IPS-18c (cell line): ENCODE data around the gene MAT2A.
"Not testable (repeated sequence)": the region's sequence is repeated elsewhere in the genome, so short reads cannot be mapped to it uniquely, and the experiment has no call there.

ENCODE experiments used
- H3K4me3 ChIP-seq: 2 replicates; pipeline ENCODE4 v1.7.0; 2013; ENCODE audit warnings: low read depth, mild to moderate bottlenecking, low read length, moderate library complexity; ENCODE audit not compliant: insufficient read depth
- H3K9me3 ChIP-seq: one replicate; pipeline ENCODE4 v1.6.1; 2013; ENCODE audit warnings: mild to moderate bottlenecking, low read length, moderate library complexity; ENCODE audit not compliant: control insufficient read depth, insufficient read depth

MAT2A gene

DNA sequence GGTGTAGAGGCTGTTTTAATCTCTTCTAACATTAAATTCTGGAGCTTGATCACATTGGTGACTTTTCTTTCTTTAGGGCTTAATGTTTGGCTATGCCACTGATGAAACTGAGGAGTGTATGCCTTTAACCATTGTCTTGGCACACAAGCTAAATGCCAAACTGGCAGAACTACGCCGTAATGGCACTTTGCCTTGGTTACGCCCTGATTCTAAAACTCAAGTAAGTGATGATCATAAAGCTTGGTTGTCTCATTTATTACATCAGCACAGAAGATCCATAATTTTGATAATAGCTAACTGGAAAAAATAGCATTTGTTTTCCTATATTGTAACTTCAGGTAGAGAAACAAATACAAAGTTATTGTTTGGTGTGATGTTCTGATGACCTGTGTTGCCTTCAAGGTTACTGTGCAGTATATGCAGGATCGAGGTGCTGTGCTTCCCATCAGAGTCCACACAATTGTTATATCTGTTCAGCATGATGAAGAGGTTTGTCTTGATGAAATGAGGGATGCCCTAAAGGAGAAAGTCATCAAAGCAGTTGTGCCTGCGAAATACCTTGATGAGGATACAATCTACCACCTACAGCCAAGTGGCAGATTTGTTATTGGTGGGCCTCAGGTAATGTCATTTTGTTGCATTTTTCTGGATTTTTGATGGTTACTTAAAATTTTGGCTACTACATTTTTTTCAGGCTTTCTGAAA is 2.9 kb downstream of the MAT2A start:
- H3K9me3 ChIP-seq, result no peaks in the 10 kb centered on the region
- no peak overlapping the region for H3K4me3 ChIP-seq

DNA sequence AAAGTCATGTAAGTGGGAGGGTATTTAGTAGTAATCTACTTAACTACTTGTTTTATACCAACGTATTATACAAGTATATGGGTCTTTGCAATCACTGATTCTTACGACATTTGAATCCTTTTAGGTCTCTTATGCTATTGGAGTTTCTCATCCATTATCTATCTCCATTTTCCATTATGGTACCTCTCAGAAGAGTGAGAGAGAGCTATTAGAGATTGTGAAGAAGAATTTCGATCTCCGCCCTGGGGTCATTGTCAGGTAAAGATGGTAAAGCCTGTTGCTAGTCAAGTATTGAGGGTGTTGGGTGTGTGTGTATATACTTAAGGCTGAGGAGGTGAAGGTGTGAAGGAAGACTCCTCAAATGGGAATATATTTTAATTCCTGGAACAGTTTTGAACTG is 3.8 kb downstream of the MAT2A start:
- H3K9me3 ChIP-seq, result no peaks in the 10 kb centered on the region
- H3K4me3 ChIP-seq, result no peak overlapping the region

DNA sequence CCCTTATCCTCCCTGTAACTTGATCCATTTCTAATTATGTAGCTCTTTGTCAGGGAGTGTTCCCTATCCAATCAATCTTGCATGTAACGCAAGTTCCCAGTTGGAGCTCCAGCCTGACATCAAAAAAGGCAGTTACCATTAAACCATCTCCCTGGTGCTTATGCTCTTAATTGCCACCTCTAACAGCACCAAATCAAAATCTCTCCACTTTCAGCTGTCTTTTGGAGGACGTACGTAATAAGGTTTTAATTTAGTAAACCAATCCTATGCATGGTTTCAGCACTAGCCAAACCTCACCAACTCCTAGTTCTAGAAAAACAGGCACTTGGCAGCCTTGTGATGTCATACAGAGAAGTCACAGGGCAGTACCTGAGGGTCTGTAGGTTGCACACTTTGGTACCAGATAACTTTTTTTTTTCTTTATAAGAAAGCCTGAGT is 5.3 kb downstream of the MAT2A start:
- H3K4me3 ChIP-seq, H3K9me3 ChIP-seq: not testable (repeated sequence)

DNA sequence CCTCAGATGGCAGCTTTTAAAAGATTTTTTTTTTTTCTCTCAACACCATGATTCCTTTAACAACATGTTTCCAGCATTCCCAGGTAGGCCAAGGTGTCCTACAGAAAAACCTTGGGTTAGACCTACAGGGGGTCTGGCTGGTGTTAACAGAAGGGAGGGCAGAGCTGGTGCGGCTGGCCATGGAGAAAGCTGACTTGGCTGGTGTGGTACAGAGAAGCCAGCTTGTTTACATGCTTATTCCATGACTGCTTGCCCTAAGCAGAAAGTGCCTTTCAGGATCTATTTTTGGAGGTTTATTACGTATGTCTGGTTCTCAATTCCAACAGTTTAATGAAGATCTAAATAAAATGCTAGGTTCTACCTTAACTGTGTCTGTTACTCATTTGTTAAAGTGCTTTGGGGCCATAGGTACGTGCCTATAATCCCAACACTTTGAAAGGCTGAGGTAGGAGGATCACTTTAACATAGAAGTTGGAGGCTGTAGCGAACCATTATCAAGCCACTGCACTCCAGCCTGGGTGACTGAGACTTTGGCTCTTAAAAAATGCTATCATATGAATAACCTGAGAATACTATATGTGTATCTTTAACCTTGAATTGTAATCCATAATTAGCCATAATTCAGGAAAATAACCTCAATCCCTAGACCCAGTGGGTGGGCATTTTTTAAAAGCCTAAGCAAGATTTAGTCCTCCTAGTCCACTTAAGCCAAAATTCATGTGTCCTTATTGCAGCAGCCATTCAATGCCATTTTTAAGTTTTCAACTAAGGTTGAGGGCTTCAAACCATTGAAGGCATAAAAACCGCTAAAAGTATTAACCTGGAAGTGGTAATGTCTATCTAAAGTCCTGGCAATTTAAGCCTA is 6.2 kb downstream of the MAT2A start:
- H3K4me3 ChIP-seq, H3K9me3 ChIP-seq: not testable (repeated sequence)

DNA sequence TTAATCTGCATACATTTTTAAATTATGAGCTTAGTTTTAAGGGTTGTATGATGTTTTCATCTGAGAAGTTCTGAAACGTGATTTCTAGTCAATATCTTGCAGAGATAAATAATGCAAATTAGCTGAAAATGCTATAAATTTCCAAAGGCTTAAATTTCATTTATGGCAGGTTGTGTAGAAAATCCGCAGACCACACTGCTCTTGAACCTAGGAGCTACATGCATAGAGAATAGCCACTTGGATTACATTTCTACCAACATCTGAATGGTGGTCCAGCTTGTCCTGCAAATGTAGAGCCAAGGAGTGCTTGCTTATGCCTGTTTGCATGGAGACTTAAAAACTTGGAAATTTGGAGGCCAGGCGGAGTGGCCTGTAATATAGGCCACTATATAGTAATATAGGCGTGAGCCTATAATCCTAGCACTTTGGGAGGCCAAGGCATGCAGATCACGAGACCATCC is 6.8 kb downstream of the MAT2A start:
- Histone ChIP-seq H3K4me3 (no peak overlapping the region), H3K9me3 (no peaks in the 10 kb centered on the region)

DNA sequence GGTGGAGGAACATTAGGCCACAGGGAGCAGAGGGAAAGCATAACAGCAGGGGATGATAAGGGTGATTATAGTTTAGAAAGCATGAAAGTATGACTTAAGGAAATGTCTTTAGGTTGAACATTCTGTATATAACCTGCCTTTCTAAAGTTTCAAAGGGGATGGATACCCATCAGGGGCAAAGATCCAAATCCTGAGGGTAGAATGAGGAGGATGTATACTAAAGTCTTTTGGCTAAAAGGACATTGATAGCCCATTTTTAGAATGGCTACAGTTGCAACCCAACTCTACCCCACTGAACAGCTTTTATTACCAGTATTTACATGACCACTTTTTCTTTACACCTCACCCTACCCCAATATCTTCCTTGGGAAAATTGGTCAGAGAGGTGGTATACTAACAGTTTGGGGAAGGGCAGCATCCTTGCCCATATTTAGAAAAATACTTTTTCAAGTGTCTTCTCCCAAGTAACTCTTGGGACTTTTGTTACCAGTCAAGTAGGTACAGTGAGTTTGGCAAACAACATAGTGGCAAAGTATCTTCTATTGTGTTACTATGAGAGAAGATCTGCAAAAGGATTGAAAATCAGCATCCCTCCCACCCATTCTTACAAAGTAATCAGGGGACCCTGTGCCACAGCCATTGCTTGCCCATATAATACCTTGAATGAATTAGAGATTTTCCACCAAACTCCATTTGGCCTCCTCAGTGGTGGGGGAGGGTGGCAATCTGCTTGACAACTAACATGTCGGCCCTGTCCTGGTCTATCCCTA is 8.3 kb downstream of the MAT2A start:
- Histone ChIP-seq H3K9me3 (no peaks in the 10 kb centered on the region), H3K4me3 (no peak overlapping the region)

DNA sequence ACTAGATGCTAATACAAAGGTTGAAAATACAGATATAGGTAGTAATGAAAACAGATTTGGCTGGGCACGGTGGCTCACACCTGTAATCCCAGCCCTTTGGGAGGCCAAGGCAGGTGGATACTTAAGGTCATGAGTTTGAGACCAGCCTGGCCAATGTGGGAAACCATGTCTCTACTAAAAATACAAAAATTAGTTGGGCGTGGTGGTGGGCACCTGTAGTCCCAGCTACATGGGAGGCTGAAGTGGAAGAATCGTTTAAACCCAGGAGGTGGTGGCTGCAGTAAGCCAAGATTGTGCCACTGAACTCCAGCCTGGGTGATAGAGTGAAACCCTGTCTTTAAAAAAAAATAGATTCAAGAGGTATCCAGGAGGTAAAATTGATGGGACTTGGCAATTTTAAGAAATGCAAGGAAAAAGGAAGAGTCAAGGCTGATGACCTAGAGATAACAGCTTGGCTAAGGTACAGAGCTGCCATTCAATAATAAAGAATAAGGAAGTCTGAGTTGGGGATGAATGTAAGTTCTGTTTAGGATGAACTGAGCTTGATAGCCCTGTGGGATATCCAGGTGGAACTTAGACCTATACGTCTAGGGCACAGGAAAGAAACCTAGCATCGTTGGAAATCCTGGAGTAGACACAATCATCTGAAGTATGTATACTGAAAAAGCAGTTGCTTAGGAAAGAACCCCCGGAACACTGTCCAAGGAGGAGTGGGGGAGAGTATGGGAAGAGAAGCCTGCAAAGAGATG is 9.1 kb downstream of the MAT2A start:
- Histone ChIP-seq H3K9me3 (no peaks in the 10 kb centered on the region), H3K4me3 (no peak overlapping the region)

DNA sequence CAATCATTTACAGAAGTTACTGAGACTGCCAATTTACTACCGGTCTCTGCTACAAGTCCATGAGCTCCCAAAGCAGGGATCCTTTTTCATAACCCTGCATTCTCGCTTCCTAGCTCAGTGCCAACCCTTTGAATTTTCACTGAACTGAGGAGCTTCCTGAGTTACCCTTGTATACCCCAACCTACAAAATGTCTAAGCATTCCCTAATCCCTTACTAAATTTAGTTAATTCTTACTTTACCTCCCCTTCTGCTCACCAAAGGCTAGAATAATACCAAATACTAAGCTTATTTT is 9.6 kb downstream of the MAT2A start:
- H3K9me3 ChIP-seq, result no peaks in the 10 kb centered on the region
- H3K4me3 ChIP-seq, result no peak overlapping the region

DNA sequence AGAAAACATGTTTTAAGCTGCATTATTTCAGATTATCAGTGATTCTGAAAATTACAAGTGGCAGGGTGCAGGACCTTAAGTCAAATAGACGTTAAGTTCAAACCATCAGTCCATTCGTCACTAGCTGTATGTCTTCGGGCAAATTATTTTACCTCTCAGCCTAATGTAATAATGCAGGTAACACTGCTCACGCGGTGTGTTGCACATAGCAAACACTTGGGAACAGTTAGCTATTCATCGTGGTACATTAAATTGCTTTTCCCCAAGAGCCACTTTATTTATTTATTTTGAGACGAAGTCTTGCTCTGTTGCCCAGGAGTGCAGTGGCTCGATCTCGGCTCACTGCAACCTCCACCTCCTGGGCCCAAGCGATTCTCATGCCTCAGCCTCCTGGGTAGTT is 10.1 kb downstream of the MAT2A start:
- no peaks in the 10 kb centered on the region for H3K9me3 ChIP-seq

DNA sequence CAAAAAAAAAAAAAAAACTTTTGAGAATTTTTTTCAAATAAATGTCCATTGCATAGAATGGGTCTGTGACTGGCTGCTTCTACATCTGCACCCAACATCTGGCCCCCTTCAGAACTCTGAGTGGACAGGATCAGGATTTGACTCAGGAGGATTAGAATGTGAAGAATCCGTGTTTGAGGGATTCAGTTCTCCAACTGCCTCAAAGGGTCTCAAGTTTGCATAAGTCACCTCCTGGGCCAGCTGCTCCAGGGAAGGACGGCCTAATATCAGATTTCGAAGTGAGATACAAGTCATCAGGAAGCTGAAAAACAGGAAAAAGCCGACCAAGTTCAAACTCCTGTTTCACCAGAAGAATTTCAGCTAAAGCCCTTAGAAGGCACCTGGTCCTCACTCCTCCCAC is 10.9 kb downstream of the MAT2A start:
- Histone ChIP-seq H3K4me3 (no peak overlapping the region), H3K9me3 (no peaks in the 10 kb centered on the region)

More for the DNA sequence above, 10.1 kb downstream of the MAT2A start:
- H3K4me3 ChIP-seq, result no peak overlapping the region

DNA sequence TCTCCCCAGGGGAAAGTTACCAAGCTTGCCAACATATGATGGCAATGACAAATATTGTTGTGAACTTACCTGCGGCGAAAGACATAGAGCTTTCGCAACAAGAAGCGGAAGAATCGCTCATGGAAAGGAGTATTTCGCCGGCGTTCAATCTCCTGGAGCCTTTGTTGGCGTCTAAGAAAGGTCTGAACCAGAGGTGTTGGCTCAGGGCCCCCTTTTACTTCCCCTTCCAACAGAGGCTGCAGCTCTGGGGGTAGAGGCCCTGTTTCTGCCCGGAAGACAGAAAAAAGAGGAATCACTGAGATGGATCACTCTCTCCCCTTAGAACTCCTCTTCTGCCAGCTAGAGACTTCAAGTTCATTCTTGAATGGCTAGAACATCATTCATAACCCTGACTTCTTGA is 11.5 kb downstream of the MAT2A start:
- no peak overlapping the region for H3K4me3 ChIP-seq

DNA sequence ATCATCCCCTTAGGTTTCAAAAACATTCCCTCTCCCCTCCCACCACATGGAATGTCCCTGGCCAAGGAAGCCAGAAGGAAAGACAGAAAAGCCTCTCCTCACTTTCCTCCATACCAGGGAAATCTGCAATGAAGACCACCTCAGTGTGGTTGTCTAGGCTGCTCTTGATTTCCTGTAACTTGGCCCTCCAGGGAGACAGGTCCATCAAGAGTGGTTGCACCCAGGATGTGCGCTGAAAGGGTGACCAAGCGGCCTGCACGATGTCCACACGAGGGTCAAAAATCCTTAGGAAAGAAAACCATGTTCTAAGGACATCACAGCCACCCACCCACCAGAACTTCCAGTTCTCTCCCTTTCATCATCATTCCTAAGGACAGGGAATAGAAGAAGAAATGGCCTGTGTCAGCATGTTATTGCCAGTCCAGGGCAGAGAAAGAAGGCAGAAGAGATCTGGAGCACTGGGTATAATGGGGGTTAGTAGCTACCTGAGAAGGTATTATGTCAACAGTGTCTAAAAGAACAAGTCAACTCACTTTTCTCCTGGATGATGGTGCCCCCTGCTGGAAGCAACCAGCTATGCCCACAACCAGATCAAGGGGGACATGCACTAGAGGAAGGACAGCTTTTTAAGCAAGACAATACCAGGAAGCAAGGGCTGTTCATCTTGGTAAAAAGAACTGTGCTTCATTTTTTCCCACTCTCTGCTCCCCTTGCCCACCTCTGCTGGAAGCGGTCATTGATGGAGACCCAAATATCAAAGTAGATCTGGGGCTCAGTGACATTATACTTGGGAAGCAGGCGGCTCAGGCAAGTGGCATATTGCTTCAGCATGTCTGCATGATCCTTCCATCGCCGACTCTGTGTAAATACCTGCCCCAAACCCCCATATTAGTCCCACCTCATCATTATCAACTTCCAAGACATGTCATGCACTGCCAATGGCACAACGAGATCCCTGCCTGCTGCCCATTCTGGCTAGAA is 13.0 kb downstream of the MAT2A start:
- H3K9me3 ChIP-seq, result no peaks in the 10 kb centered on the region
- no peak overlapping the region for H3K4me3 ChIP-seq

More for the DNA sequence above, 11.5 kb downstream of the MAT2A start:
- H3K9me3 ChIP-seq, result no peaks in the 10 kb centered on the region

DNA sequence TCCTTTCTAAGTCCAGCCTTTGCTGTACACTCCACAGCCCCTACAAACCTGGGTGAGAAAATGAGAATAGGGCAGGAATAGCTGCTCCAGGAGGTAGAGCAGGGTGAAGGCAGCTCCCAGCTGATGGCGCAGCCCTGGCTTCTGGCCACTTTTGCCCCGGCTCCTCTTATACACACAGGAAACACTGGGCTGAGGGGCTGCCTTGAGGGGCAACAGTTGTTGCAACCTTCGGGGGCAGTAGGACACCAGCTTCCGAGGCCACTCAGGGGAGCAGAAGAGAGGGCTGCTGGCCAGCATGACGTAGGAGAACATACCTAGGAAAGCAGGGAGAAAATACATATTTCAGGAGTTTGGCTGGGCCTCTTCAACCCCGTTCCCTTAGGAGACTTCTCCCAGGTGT is 14.2 kb downstream of the MAT2A start:
- Histone ChIP-seq H3K9me3 (no peaks in the 10 kb centered on the region), H3K4me3 (no peak overlapping the region)

DNA sequence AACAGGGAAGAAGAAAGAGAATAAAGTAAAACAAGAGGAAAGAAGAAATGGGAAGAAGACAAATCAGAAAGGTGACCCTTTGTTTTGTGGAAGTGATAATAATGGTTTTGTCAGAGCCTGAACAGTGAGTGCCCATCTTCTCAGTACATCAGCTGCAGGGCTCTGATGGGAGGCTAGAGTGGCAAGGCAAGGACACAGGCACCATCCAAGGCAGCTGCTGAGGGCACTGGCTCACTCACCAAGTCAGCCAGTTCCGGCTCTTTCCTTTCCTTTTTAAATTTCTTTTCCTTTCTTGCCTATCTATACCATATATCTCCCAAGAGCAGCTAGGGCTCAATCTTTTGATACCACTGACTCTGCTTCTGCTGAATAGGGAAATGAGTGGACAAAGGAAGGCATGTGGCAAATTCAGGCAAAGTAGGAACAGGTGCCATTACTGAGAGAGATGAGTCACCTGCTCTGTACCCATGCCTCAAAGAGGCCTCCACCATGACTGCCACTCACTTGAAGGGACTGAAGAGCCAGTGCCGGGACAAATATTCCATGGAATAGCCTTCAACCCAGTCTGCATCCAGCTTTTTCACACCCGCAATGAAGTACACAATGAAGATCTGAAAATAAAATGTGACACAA is 16.1 kb downstream of the MAT2A start:
- Histone ChIP-seq H3K9me3 (no peaks in the 10 kb centered on the region), H3K4me3 (no peak overlapping the region)

DNA sequence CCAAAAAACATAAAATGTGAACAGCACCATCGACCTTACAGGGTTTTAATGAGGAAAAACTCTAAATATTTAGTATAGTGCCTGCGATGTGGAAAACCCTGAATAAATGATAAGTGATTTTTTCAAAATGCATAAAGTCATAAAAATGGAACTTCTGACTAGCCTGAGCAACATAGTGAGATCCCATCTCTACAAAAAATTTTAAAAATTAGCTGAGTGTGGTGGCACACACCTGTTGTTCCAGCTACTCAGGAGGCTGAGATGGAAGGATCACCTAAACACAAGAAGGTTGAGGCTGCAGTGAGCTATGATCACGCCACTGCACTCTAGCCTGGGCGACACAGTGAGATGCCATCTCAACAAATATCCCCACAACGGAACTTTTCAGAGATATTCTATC is 18.2 kb downstream of the MAT2A start:
- Histone ChIP-seq H3K9me3 (no peaks in the 10 kb centered on the region), H3K4me3 (no peak overlapping the region)

DNA sequence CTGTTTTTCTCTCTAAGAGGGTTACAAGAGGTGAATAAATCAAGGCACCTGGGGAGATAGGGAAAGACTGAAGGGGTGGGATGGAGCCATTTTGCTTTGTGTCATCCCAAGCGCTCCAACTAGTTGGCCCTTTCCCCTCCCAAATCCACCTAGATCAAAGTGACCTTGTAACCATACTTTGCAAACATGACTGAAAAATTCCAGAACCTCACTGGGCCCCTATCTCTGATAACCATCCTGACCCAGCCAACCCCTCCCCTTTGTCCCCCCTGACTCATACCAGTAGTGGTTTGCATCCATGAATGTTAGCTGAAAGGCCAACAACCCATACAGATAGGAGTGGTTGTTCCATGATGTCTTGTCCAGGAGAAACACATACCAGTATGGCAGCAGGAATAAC is 19.2 kb downstream of the MAT2A start:
- Histone ChIP-seq H3K9me3 (no peaks in the 10 kb centered on the region), H3K4me3 (no peak overlapping the region)
